GM19023 (cell line): Measurements from ENCODE around the gene TMEM98.
"Not testable (repeated sequence)": the region's sequence is repeated elsewhere in the genome, so short reads cannot be mapped to it uniquely, and the experiment has no call there.

Source experiments
- ATAC-seq: cut with Tn5 transposase; IDR thresholded peaks from one replicate; pipeline ENCODE4 v1.9.1; 2021; ENCODE audit warnings: mild to moderate bottlenecking, moderate library complexity; ENCODE audit not compliant: unreplicated experiment

The TMEM98 gene

GRCh38 chr17:32914181-32914580 lies 13.8 kb upstream of the TMEM98 start:
- ATAC-seq, result no peak

- no peak for ATAC-seq
These were observed 12.7 kb upstream of the TMEM98 start for GRCh38 chr17:32915245-32915644.

DNA sequence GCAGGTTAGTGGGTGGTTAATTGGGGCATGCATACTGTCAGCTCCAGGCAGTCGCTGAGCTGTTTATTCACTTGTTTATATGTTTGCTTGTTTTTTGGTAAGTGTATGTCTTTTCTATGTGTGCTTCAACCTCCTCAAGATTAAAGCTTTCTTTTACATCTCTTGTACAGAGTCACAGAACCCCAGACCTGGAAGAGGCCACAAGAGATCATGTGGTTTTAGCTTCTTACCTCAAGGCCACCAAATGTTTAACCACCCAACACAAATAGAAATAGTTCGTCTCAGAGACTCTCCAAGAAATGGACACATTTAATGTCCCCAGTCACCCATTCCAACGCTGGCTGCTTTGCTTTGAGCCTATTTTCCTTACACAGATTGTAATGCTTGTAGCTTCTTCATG lies 11.8 kb upstream of the TMEM98 start:
- no peak for ATAC-seq

DNA sequence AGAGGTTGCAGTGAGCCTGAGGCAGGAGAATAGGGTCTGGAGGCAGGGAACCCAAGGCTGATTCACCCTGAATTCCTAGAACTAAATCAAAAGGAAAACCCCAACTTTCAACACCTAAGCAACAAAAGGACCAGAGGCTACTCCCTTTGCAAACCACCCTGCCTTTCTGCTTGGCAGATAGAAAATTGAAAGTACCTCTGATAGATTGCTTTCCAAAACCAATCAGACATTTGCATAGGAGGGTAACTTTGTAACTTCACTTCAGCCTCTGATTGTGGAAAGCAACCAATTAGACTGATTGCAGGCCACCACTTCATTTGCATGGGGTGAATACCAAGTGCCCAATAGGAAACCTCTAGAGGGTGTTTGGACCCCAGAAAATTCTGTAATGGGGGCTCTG lies 10.9 kb upstream of the TMEM98 start:
- no peak for ATAC-seq

DNA sequence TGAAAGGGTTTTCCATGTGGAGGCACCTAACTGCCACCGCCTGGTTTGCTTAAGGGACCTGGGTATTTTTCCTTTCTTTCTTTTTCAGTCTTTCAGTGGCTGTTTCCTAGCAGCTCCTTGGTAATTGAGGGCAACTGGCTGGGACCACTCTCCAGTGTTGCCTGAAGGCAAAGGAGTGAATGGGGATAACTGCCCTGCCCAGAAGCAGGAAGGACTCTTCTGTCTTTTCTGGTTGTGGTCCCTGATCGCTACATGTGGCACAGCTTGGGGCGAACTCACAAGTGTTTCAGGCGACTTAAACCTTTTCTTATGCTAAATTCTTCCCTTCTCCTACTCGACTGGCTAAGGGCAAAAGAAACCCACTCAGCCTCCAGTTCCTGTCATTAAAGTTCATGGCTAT lies 10.1 kb upstream of the TMEM98 start:
- ATAC-seq, result no peak

DNA sequence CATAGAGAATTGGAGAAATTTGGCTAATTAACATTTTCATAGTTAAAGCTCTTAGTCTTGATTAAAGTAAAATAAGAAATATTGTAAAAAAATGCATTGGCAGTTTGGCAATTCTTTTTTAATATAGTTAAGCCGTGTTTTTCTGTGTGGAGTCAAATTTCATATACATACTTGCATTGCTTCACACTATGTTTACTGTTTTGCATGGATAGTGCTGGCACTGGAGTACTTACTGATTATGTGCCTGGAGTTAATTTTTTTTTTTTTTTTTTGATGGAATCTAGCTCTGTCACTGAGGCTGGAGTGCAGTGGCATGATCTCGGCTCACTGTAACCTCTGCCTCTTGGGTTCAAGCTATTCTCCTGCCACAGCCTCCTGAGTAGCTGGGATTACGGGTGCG lies 8.1 kb upstream of the TMEM98 start:
- not testable (repeated sequence) for ATAC-seq

DNA sequence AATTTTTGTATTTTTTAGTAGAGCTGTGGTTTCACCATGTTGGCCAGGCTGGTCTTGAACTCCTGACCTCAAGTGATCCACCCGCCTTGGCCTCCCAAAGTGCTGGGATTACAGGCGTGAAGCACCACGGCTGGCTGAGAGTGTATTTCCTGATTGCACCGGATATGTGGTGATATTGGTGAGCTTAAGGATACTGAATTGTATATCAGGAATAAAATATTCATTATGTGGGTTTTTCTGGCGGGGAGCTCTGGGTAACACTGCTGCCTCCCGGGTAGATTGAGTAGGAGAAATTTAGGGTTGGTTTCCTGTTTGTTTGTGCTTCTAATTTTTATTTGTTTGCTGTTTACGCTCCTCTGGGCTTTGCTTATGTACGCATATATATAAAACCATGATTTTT lies 7.7 kb upstream of the TMEM98 start:
- ATAC-seq, result no peak

GRCh38 chr17:32921017-32921416 lies 6.9 kb upstream of the TMEM98 start:
- no peak for ATAC-seq

GRCh38 chr17:32923905-32924304 lies 4.0 kb upstream of the TMEM98 start:
- not testable (repeated sequence) for ATAC-seq

DNA sequence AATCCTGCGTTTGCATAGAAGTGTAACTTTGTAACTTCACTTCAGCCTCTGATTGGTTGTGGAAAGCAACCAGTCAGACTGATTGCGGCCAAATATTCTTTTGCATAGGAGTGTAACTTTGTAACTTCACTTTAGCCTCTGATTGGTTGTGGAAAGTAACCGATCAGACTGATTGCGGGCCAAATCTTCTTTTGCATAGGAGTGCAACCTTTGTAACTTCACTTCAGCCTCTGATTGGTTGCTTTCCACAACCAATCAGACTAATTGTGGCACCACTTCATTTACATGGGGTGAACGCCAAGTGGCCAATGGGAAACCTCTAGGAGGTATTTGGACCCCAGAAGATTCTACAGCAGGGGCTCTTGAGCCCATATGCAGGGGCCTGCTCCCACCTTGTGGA lies 1.8 kb upstream of the TMEM98 start:
- no peak for ATAC-seq

- not testable (repeated sequence) for ATAC-seq
These were observed 1.2 kb upstream of the TMEM98 start for GRCh38 chr17:32926789-32927188.

- ATAC-seq, result no peak
These were observed 691 bp upstream of the TMEM98 start for GRCh38 chr17:32927201-32927723.

- ATAC-seq, result no peak
These were observed 908 bp downstream of the TMEM98 start for GRCh38 chr17:32928586-32929535.

- no peak for ATAC-seq
These were observed 1.6 kb downstream of the TMEM98 start for GRCh38 chr17:32929588-32929987.

- no peak for ATAC-seq
These were observed 2.6 kb downstream of the TMEM98 start for GRCh38 chr17:32930512-32930911.

DNA sequence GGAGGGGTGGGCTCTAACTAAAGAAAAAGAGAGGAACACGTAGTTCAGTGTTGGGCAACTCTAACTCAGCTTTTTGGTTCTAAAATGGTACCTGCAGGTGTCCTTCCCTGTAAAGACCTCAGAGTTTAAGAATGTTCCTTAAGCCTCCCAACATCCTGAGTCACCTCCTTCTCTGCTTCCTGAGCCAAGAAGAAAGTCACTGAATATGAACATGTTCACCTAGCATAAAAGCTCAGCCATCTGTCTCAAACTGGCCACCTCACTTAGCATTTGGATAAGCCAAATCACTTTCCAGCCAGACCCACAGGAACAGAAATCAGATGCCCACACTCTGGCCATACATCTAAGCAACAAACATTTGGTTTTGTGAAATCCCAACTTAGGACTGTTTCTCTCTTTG lies 3.7 kb downstream of the TMEM98 start:
- no peak for ATAC-seq

DNA sequence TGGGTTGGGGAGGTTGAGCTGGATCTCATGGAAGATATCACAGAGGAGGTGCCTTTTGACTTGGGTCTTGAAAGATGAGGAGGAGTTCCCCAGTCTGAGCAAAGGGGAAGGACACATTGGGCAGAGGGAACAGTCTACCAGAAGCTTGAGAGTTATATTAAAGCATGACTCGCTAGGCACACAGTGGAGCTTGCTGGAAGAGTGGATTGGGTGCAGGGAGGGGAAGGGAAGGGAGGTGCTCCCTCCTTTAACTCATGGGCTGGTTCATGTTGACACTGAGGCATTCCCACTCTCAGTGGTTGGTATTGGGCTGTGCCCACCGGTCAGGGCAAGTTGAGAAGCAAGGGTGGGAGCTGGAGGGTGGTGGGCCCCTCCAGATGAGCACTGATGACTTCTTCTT lies 5.9 kb downstream of the TMEM98 start:
- ATAC-seq, result no peak

- ATAC-seq, result no peak
These were observed 7.8 kb downstream of the TMEM98 start for GRCh38 chr17:32935726-32936125.

DNA sequence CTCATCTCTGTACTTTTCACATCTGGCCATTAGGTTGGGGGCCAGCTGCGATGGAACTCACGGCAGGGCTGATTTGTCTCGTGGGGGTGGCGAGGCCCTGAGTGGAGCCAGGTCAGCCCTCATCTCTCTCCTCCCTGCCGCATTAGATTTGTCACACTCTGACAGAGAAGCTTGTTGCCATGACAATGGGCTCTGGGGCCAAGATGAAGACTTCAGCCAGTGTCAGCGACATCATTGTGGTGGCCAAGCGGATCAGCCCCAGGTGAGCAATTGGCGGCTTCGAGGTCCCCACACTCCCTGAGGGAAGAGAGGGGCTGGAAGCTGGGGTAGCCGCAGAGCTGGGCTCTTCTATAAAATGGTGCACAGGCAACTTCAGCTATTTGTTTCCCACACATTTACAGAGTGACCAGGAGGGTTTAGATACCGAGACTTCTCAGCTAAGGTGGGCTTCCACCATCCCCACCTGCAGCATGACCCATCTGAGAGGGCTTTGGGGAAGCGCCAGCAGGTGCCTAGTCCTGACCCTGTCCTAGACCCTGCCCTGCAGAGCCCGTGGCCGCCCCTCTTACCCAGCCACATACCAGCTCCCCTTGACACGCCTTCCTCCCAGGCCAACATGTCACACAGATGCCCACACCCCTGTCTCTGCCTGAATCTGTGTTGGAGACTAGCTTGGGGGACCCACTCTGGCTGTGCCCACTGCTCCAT lies 8.4 kb downstream of the TMEM98 start:
- ATAC-seq, result no peak

DNA sequence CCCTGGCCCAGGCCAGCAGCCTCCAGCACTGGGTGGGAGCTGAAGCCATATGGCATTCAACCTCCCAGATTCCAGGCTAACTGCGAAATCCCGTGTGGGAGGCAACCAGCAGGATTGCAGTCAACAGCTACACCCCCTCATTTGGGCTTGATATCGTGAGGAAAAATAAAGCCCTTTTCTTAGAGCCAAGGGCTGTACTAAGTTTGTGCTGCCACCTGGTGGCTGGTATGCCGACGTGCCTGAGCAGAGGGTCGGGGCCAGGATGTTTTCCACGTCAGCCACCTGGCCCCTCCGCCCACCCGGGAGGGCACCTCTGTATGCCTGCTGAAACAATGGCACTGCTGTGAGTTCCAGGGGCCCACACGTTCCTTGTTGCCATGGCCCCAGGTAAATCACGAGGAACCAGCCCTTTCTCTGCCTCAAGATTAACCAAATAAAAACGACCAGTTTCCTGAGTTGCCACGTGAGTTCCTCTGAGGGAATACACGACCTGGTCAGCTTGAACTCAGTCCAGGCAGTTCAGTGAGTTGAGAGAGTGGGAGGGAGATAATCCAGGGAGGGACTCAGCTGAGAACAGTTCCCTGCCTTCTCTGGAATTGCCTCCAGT lies 9.0 kb downstream of the TMEM98 start:
- no peak for ATAC-seq

DNA sequence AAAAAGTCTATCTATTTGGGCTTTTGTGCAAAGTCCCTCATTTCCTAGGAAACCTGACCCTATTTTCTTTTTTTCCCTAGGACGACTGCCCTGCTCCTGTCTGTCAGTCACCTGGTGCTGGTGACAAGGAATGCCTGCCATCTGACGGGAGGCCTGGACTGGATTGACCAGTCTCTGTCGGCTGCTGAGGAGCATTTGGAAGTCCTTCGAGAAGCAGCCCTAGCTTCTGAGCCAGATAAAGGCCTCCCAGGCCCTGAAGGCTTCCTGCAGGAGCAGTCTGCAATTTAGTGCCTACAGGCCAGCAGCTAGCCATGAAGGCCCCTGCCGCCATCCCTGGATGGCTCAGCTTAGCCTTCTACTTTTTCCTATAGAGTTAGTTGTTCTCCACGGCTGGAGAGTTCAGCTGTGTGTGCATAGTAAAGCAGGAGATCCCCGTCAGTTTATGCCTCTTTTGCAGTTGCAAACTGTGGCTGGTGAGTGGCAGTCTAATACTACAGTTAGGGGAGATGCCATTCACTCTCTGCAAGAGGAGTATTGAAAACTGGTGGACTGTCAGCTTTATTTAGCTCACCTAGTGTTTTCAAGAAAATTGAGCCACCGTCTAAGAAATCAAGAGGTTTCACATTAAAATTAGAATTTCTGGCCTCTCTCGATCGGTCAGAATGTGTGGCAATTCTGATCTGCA lies 12.9 kb downstream of the TMEM98 start:
- ATAC-seq, result no peak
